Cardiac muscle cell (in vitro differentiated cells and primary cell): ENCODE measurements around the gene MRTFA. TPM values are rescaled to one million over a fixed set of nuclear protein-coding genes. Genes with fewer than 3 reads are reported as not detected.
A peak's percentile ranks its signal among the peaks of the same experiment; 100 is the strongest.
"Not testable (repeated sequence)": the region's sequence is repeated elsewhere in the genome, so short reads cannot be mapped to it uniquely, and the experiment has no call there.

Experiments used
- DNase-seq, 2 donors: peaks; one replicate each; pipeline versions ENCODE4 v3.0.0 to v3.0.0-alpha.2; 2010 to 2017; ENCODE audit warnings: low read depth in 1 of 2, low spot score in 1 of 2
- H3K27ac ChIP-seq: fragments of 200-600 bp; sonication (generic); 2 replicates; pipeline ENCODE4 v1.5.1; 2016
- H3K27me3 ChIP-seq: fragments of 200-600 bp; sonication (generic); 2 replicates; pipeline ENCODE4 v1.6.0; 2016; ENCODE audit warnings: control low read depth
- H3K36me3 ChIP-seq: fragments of 200-600 bp; sonication (generic); 2 replicates; pipeline ENCODE4 v1.5.1; 2016; ENCODE audit warnings: control low read depth
- H3K4me1 ChIP-seq: fragments of 200-600 bp; sonication (generic); 2 replicates; pipeline ENCODE4 v1.8.1; 2017; ENCODE audit warnings: low read depth, mild to moderate bottlenecking, mixed run types
- H3K4me3 ChIP-seq: fragments of 200-600 bp; sonication (generic); 2 replicates; pipeline ENCODE4 v1.5.1; 2016; ENCODE audit warnings: mild to moderate bottlenecking
- H3K9me3 ChIP-seq: fragments of 200-600 bp; sonication (generic); 2 replicates; pipeline ENCODE4 v1.5.1; 2017; ENCODE audit warnings: low read depth, mild to moderate bottlenecking, control low read depth
- polyA plus RNA-seq: library from polyadenylated mRNA; unstranded; fragments of >200 nt; fragmentation: Nextera tagmentation; extraction: Ambion mirVana; gene quantifications from 2 replicates; pipeline ENCODE4 v1.2.1, GENCODE V29; 2016
- total RNA-seq: library from RNA; depleted of rRNA; stranded (reverse); fragments of >200 nt; gene quantifications from 2 replicates; pipeline ENCODE4 v1.2.3, GENCODE V29; 2016
- TF ChIP-seq, protein P1 (sequence below): IDR thresholded peaks from 2 replicates; pipeline ENCODE4 v1.5.1; 2012; ENCODE audit warnings: low read depth, mild to moderate bottlenecking, low read length

MRTFA gene
- total and polyA plus RNA-seq, 2 experiments from 2014 or later = 32.6 to 116 TPM

DNA sequence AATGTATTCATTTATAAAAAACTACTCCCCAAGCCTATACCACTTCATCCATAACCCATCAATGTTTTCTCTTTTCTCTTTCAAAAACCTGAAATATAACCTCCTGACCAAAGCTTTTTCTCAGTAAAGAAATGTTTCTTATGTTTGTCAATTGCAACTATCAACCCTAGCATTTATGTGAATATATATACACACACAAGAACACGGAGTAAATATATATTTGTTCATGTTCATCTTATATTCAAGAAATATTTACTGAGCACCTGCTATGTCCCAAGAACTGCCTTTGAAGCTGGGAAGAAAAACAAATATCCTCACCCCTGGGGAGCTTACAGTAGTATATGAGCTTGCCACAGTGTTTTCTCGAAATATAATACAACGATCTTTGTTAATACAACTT, 3.5 kb downstream of the MRTFA start:
- Histone ChIP-seq H3K27ac (no peak overlapping the region), H3K4me3 (no peak overlapping the region), H3K9me3 (no peaks in the 10 kb centered on the region), H3K27me3 (no peaks in the 10 kb centered on the region), H3K36me3 (no peaks in the 10 kb centered on the region), H3K4me1 (no peaks in the 10 kb centered on the region)
- DNase-seq = no peak
- TF ChIP-seq, protein P1, sequence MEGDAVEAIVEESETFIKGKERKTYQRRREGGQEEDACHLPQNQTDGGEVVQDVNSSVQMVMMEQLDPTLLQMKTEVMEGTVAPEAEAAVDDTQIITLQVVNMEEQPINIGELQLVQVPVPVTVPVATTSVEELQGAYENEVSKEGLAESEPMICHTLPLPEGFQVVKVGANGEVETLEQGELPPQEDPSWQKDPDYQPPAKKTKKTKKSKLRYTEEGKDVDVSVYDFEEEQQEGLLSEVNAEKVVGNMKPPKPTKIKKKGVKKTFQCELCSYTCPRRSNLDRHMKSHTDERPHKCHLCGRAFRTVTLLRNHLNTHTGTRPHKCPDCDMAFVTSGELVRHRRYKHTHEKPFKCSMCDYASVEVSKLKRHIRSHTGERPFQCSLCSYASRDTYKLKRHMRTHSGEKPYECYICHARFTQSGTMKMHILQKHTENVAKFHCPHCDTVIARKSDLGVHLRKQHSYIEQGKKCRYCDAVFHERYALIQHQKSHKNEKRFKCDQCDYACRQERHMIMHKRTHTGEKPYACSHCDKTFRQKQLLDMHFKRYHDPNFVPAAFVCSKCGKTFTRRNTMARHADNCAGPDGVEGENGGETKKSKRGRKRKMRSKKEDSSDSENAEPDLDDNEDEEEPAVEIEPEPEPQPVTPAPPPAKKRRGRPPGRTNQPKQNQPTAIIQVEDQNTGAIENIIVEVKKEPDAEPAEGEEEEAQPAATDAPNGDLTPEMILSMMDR = no peak

DNA sequence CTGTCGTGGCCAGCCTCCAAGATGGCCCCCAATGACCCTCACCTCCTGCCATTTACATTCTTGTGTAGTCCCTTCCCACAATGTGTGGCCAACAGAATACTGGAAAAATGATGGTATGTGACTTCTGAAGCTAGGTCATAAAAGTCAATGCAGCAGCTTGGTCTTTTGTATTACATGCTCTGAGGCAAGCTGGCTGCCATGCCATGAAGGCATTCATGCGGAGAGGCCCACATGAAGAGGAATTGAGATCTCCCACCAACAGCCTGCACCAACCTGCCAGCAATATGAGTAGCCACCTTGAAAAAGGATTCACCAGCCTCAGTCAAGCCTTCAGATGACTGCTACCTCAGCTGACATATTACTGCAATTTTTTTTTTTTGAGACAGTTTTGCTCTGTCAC, 4.6 kb downstream of the MRTFA start:
- Histone ChIP-seq H3K4me3 (no peak overlapping the region), H3K9me3 (no peaks in the 10 kb centered on the region), H3K36me3 (no peaks in the 10 kb centered on the region), H3K4me1 (no peaks in the 10 kb centered on the region), H3K27me3 (no peaks in the 10 kb centered on the region), H3K27ac (no peak overlapping the region)
- DNase-seq = no peak
- TF ChIP-seq, protein P1 = no peak

DNA sequence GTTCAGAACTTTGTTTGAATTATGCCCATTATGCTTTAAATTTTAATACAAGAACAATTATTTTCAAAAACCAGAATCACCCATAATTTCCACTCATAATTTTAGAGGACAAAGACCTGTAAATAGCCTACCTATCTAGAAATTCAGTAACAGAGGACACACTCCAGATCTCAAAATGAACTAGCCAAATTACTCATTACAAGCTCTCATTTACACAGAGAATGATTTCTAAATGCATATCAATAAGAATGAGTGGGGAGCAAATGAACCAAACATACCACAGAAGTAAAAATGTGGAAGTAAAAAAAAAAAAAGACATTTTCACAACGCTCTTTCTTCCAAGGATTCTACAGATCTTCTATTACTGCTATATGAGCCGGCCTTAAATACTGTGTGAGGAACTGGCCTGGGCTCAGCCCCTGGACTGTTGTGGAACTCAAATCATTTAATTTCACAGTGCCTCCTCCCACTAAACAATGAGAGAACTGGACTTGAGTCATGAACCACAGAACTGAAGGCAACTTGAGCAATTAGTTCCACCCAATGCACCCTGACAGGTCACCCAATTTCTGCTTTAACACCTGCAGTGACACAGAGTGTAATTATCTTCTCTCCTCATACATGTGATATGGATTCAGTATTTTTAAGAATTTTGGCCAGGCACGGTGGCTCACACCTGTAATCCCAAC, 8.0 kb downstream of the MRTFA start:
- no peaks in the 10 kb centered on the region for H3K27me3 ChIP-seq
- H3K9me3 ChIP-seq = no peaks in the 10 kb centered on the region
- H3K27ac ChIP-seq = no peak overlapping the region
- no peak overlapping the region for H3K4me3 ChIP-seq
- TF ChIP-seq, protein P1 = no peak
- peak in 1 of 2 donors; percentile 58 for DNase-seq
- H3K36me3 ChIP-seq = no peaks in the 10 kb centered on the region
- no peaks in the 10 kb centered on the region for H3K4me1 ChIP-seq

DNA sequence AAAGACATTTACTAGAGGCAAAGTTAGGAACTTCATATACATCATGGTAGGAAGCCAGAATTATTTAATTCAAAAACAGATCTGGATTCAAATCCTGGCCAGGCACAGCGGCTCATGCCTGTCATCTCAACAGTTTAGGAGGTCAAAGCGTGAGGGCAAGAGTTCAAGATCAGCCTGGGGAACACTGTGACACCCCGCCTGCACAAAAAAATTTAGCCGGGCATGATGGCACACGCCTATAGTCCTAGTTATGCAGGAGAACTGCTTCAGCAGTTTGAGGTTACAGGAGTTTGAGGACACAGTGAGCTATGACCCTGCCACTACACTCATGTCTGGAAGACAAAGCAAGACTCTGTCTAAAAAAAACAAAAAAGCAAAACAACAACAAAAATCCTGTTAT, 8.9 kb downstream of the MRTFA start:
- no peaks in the 10 kb centered on the region for H3K27me3 ChIP-seq
- no peaks in the 10 kb centered on the region for H3K9me3 ChIP-seq
- no peaks in the 10 kb centered on the region for H3K36me3 ChIP-seq
- H3K4me3 ChIP-seq = no peak overlapping the region
- no peaks in the 10 kb centered on the region for H3K4me1 ChIP-seq
- H3K27ac ChIP-seq = no peak overlapping the region
- DNase-seq = no peak
- TF ChIP-seq, protein P1 = no peak

DNA sequence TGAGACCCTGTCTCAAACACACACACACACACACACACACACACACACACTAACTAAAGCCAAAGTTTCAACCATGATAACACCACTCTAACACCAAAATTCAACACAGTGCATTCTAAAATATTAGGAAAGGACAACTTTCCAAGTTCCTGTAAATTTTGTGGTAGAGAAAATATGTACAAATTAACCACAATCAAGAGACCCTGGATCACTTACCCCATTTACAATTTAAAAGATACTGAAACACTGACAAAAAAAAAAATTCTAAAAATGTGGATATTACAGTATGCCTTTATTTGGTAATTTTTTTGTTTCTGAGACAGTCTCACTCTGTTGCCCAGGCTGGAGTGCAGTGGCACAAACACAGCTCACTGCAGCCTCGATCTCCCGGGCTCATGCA, 9.7 kb downstream of the MRTFA start:
- DNase-seq = peak in 1 of 2 donors; percentile 55
- H3K27me3 ChIP-seq = no peaks in the 10 kb centered on the region
- H3K9me3 ChIP-seq = no peaks in the 10 kb centered on the region

DNA sequence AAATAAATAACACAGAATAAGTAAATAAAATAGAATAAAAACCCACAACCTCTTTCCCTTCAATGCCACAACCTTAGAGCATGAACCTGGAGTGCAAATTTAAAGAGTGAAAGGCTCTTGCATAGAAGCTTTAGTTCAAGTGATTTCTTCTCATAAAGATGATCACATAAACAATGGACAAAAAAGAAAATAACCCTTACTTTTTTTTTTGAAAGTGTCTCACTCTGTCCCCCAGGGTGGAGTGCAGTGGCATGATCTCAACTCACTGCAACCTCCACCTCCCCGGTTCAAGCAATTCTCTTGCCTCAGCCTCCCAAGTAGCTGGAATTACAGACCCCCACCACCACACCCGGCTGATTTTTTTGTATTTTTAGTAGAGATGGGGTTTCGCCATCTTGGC, 10.7 kb downstream of the MRTFA start:
- H3K27ac ChIP-seq, H3K4me3 ChIP-seq, H3K9me3 ChIP-seq, DNase-seq, H3K4me1 ChIP-seq, H3K27me3 ChIP-seq, H3K36me3 ChIP-seq: not testable (repeated sequence)

More for the DNA sequence above, 9.7 kb downstream of the MRTFA start:
- TF ChIP-seq, protein P1 = no peak
- no peak overlapping the region for H3K4me3 ChIP-seq
- no peaks in the 10 kb centered on the region for H3K36me3 ChIP-seq
- H3K27ac ChIP-seq = no peak overlapping the region
- no peaks in the 10 kb centered on the region for H3K4me1 ChIP-seq

DNA sequence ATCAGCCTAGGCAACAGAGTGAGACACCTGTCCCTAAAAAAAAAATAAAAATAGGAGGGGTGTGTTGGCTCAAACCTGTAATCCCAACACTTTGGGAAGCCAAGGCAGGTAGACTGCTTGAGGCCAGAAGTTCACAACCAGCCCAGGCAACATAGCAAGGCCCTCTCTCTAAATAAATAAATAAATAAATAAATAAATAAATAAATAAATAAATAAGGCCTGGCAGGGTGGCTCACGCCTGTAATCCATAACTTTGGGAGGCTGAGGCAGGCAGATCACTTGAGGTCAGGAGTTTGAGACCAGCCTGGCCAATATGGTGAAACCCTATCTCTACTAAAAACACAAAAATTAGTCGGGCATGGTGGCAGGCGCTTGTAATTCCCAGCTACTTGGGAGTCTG, 11.2 kb downstream of the MRTFA start:
- not testable (repeated sequence) for H3K9me3 ChIP-seq, H3K4me1 ChIP-seq, H3K27ac ChIP-seq, H3K4me3 ChIP-seq, H3K36me3 ChIP-seq, DNase-seq, H3K27me3 ChIP-seq
